Thyroid gland (tissue), 4 donors: ENCODE data around the gene GDAP1L1.

Experiments
- POLR2A ChIP-seq, 2 donors: fragments of 450-650 bp; IDR thresholded peaks; one replicate each; pipeline ENCODE4 v1.6.1; 2017; ENCODE audit warnings: antibody characterized with exemption in 2 of 2, mild to moderate bottlenecking in 2 of 2, moderate library complexity in 1 of 2
- TF ChIP-seq, protein P1 (sequence below), 6 experiments: fragments of 200-600 bp in 3 of 6; fragments of 450-650 bp in 3 of 6; sonication (generic) in 3 of 6; IDR thresholded peaks; one replicate each; pipeline ENCODE4 v1.5.1; 2016 to 2019; ENCODE audit warnings: antibody characterized with exemption in 6 of 6, mild to moderate bottlenecking in 2 of 6, inconsistent platforms in 1 of 6, moderate library complexity in 1 of 6

DNA sequence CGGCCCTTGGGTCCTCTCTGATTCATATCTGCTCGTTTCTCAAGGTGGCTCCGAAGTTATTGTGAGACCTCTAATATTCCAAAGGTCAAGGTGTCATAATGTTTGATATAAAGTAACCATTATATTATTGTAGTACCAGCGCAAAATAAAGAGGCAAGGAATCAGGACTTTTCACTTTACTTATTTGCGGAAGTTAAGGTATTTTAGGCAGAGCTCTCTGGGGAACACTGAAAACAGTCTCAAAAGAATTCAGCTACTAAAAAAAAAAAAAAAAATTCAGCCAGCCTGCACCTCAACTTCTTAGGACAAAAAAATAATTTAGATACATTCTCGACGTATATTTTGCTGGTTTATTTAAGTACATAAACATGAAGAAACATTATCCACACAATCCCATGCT is 38.9 kb upstream of the GDAP1L1 start:
- TF ChIP-seq POLR2A (IDR thresholded peaks at IDR 0.05), result no peak
- TF ChIP-seq, protein P1, sequence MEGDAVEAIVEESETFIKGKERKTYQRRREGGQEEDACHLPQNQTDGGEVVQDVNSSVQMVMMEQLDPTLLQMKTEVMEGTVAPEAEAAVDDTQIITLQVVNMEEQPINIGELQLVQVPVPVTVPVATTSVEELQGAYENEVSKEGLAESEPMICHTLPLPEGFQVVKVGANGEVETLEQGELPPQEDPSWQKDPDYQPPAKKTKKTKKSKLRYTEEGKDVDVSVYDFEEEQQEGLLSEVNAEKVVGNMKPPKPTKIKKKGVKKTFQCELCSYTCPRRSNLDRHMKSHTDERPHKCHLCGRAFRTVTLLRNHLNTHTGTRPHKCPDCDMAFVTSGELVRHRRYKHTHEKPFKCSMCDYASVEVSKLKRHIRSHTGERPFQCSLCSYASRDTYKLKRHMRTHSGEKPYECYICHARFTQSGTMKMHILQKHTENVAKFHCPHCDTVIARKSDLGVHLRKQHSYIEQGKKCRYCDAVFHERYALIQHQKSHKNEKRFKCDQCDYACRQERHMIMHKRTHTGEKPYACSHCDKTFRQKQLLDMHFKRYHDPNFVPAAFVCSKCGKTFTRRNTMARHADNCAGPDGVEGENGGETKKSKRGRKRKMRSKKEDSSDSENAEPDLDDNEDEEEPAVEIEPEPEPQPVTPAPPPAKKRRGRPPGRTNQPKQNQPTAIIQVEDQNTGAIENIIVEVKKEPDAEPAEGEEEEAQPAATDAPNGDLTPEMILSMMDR (IDR thresholded peaks at IDR 0.05), result no peak
